KBM-7 (cell line): ENCODE measurements around the gene ASPDH.
"Not testable (repeated sequence)": the region's sequence is repeated elsewhere in the genome, so short reads cannot be mapped to it uniquely, and the experiment has no call there.

Experiments
- DNase-seq: peaks from one replicate; pipeline ENCODE4 v3.0.0-alpha.2; 2015
- in situ Hi-C: fragments of 300-500 bp; cut with MboI; formaldehyde crosslinking; loops from 2 replicates; pipeline ENCODE4 v1.14.3; 2020; ENCODE audit warnings: low sequenced_read_pairs, low pct_unique_long_range_greater_than_20kb, mixed read lengths

The ASPDH gene

DNA sequence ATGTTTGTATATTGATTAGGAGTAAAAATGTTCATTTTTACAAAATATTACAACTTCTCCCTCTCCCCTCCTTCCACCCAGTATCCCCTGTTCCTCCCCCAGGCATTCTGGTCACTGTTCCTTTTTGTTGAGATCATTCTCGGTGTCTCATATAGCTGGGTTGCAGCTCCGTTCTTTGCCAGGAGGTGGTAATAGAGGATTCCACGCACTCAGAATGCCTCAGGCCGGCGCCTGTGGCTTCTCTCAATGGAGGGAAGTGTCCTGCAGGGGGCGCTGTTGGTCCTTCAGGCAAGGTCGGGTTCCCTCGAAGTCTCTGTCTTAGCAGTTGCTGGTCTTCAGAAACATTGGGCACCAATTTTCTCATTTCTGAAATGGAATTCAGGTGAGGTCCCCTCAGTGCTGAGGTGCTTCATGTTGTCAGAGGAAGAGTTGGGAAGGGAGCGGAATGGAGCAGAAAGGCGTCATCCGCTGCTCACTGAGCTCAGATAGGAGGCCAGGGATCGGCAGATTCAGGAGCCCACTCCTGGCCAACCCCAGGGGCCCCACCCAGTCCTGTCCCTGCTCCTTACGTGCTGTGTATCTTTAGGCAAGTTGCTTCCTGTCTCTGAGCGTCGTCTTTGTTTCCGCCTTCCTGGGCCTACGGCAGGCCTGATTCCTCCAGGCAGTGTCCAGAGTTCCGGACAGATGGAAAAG is 26.7 kb downstream of the ASPDH start:
- in situ Hi-C loops: no loop called here
- peak; percentile 72 for DNase-seq

DNA sequence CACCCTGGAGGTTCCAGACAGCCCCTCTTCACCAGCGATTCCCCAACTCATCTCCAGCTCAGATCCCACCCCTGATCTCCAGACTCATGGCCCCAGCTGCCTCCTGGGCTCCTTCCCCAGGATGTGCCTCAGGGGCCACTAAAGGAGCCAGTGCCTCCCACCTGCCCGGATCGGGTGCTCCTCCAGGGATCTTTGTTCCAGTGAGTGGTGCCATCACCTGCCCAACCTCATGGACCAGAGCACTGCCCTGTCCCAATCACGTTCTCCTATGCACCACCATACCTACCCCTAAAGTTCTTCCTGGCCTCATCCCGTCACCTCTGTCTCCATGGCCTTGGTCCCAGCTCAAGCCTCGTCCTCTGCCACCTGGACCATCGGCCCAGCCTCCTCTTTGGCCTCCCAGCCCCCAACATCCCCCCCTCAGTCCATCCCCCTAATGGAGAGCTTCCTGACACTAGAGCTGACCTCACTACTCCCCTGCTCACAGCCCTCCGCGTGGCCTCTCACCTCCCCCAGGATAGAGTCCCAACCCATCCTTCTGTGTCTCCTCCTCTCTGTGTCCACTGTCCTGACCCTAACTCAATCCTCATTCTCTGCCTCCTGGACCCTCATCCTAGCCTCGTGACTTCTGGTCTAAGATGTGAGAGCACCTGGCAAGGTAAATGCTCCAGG is 28.3 kb downstream of the ASPDH start:
- in situ Hi-C loops: no loop called here
- DNase-seq: no peak

- in situ Hi-C loops: no loop called here
- DNase-seq: no peak
Measured at GRCh38 chr19:50482916-50483315, 30.8 kb downstream of the ASPDH start.

DNA sequence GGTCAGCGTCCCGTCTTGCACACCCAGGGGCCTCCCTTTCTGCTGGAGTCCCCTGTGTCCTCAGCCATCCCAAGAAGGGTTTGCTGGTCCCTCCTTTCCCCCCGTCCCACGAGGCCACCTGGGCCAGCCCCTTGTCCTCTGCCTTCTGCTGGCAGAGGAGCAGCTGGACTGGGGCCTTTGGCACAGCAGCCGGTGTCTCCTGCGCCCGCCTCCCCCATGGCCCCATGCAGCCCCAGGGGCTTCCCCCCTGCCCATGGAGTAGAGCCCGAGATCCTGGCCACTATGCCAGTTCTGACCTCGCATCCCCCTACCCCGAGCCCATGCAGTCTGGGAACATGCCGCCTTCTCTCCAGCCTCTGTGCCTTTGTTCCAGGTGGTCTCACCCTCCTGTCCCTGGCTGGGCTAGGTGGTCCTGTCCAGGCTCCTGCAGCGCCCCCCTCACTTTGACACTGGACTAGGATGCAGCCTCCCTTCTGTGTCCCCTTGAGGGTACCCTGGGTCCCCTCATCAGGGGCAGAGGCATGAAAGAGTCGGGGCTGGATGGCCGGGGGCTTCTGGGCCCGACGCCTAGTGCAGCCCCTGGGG is 31.4 kb downstream of the ASPDH start:
- in situ Hi-C loops: no loop called here
- DNase-seq: no peak

DNA sequence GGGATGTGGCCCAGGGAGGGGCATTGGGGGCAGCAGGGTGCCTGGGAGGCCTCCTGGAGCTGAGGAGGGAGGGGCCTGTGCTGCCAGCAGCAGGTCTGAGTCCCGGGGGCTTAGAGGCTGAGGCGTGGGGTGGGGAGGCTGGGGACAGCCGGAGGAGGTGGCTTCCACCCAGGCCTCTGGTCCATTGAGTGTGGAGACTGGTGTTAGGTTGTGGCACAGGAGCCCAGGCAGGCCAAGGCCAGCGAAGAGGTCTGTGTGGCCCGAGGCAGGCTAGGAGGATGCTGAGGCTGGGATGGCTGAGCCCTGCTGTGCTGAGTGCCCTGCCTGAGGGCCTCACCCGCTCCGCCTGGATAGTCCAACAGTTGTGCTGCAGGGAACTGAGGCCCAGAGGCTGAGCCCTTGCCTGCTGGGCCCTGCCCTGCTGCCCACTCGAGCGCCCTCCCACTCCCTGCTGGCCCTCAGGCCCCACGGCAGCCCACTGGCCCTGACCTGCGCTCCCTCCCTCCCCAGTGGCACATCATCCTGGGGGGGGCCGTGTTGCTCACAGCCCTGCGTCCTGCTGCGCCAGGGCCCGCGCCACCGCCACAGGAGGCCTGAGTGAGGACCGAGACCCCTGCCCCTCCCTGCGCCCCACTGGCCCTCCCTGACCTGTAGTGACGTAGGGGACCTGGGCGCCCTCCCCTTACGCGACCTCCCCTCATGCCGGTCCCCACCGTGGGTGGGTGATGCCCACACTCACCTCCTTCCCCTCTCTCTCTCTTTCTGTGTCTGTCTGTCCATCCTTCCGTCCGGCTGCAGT is 32.2 kb downstream of the ASPDH start:
- DNase-seq: no peak
- in situ Hi-C loops: no loop called here

- in situ Hi-C loops: no loop called here
- no peak for DNase-seq
Measured at GRCh38 chr19:50480281-50481111, 33.2 kb downstream of the ASPDH start.

DNA sequence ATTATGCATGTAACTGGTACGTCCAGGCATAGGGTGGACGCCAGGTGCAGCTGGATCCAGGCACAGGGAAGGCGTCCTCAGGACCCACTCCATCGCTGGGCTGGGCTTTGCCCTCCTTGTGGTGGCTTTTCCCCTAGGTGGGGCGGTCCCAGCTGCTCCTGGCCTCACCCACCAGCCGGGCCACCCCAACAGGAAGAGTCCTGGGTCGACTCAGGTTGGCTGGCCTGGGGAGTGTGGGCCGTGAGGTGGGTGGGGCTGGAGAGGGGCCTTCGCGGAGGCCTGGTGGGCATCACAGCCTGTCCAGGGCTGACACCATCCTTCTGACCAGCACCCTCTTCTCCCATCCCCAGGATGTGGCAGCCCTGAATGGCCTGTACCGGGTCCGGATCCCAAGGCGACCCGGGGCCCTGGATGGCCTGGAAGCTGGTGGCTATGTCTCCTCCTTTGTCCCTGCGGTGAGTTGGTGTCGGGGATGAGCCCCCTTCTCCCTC is 33.9 kb downstream of the ASPDH start:
- DNase-seq: no peak
- in situ Hi-C loops: no loop called here

DNA sequence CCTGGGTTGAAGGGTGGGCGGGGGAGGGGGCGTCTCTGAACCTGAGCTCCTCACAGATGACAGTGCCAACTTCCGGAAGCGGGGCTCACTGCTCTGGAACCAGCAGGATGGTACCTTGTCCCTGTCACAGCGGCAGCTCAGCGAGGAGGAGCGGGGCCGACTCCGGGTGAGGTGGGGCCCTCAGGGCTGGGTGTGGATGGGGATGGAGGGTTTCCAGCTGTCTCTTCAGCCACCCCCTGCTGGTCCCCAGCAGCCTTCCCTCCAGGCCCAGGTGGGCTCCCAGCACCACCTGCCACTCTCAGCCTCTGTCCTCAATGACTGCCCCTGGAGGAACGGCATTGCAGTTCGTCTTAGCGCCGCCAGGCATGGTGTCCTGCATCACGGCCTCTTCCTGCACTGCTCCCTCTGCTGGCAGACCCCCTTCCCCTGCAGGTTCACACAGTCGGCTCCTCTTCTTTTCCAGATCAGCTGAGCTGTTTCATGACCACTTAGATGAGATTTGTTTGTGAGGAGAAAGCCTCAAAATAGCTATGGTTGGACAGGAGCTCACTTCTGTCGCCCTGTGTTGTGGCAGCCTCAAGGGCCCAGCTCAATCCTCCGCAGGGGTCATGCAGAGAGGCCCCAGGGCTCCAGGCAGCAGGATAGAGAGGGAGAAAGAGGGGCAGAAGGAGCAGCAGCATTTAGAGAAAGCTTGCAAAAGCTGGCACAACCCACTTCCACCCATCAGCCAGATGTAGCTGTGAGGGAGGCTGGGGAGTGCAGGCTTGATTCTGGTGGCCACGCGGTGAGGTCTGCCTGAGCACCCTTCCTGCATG is 34.6 kb downstream of the ASPDH start:
- in situ Hi-C loops: no loop called here
- DNase-seq: peak; percentile 79

GRCh38 chr19:50477751-50478515 is 35.8 kb downstream of the ASPDH start:
- DNase-seq: no peak
- in situ Hi-C loops: no loop called here

DNA sequence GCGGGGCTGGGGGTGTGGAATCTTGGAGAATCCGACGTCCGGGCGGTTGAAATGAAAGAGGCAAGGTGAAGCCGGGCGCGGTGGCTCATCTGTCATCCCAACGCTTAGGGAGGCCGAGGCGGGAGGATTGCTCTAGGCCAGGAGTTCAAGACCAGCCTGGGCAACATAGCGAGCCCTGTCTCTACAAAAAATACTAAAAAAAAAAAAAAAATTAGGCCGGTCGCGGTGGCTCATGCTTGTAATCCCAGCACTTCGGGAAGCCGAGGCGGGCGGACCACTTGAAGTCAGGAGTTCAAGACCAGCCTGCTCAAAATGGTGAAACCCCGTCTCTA is 36.8 kb downstream of the ASPDH start:
- DNase-seq: no peak
- in situ Hi-C loops: no loop called here

DNA sequence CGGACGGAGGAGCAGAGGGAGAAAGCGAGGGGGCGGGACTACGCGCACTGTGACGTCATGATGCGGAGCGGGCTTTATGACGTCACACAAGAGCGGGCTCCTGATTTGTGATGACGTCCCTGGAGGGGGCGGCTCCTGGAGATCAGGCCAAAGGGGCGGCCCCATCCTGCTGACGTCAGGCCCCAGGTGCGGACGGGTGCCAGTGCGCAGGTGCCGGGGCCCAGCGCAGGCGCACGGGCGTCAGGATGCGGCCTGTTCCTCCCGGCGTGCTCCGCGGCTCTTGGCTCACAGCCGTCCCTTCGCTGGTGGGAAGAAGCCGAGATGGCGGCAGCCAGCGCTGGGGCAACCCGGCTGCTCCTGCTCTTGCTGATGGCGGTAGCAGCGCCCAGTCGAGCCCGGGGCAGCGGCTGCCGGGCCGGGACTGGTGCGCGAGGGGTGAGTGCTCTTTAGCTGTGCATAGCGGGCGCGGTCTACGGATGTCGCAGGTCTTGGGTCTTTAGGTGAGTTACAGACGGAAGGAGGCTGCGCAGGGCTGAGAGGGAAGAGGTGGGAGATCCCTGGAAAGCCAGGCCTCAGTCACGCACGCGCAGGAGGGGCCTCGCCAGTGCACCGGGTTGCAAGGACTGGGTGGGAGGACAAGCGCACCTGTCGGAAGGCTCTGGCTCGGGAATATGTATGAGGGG is 37.3 kb downstream of the ASPDH start, which contains the start of the genes EMC10 and GARIN5A:
EMC10 (plus strand) TSS at position 284 of the 683 bp plus-strand sequence; CDS start at position 322, 38 bp downstream.
GARIN5A (minus strand) TSS at position 625 of the 683 bp plus-strand sequence; CDS start at position 165, 460 bp downstream.
- DNase-seq: peak; percentile 45

GRCh38 chr19:50475736-50476223 is 37.9 kb downstream of the ASPDH start:
- no peak for DNase-seq
- in situ Hi-C loops: no loop called here

More for the DNA sequence above, 37.3 kb downstream of the ASPDH start, which contains the start of the genes EMC10 and GARIN5A:
- in situ Hi-C loops: no loop called here

DNA sequence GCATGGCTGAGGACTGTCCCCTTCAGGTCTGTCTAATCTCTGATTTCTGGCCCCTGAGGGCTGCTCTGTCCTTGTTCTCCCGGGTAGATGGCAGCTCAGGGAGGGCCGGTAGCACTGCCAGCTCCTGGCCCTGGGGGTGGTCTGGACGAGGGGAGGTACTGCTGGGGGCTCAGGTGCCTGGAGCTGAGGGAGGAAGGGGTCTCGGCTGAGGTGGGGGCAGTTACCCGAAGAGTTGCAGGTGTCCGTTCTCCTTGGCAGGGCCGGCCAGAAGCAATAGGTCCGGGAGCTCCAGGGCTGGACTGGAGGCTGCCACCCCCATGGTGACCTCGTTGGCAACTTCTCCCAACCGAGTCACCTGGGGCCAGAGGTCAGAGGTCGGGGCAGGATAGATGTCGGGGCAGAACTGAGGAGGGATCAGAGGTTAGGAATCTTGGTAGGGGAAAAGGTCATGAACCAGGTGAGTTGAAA is 38.6 kb downstream of the ASPDH start:
- DNase-seq: no peak
- in situ Hi-C loops: no loop called here

DNA sequence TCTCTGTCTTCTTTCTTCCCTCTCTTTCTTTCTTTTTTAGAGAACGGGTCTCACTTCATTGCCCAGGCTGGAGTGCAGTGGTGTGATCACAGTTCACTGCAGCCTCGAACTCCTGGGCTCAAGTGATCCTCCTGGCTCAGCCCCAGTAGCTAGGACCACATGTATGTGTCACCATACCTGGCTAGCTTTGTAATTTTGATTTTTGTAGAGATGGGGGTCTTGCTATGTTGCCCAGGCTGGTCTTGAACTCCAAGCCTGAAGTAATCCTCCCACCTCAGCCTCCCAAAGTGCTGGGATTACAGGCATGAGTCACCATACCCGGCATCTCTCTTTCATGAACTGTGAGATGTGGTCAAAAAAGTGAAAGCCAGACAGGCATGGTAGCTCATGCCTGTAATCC is 40.4 kb downstream of the ASPDH start:
- DNase-seq, in situ Hi-C loops: not testable (repeated sequence)

DNA sequence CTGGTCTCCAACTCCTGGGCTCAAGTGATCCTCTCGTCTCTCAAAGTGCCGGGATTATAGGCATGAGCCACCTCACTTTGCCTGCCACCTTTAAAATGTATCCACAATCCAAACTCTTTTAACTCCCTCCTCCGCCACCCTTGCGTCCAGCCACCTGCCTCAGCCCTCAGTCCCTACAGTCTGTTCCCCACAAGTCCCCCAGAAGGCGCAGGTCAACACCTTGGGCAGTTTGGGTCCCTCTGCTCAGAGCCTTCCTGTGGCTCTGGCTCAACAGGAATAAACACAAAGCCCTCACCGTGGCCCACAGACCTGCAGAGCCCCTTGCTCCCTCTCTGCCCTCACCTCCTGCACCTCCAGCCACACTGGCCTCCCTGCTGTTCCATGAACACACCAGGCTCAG is 44.9 kb downstream of the ASPDH start:
- DNase-seq: no peak
- in situ Hi-C loops: no loop called here

GRCh38 chr19:50467566-50467965 is 46.1 kb downstream of the ASPDH start:
- DNase-seq: no peak
- in situ Hi-C loops: no loop called here
